Stimulated activated naive B cell treated with anti-CD40 and anti-IgM and Interleukin-4, amounts not matched to agents 10 μg/mL and 1 μg/mL and 100 μg/mL, for 72 hours (primary cell): ENCODE data around the gene TMEM242.

Experiments used
- ATAC-seq, 2 donors: fragments of 150-1000 bp; cut with Tn5 transposase; replicated peaks; 2 replicates each; pipeline ENCODE4 v1.10.0; 2021; ENCODE audit warnings: moderate library complexity in 1 of 2
- DNase-seq: peaks from one replicate; pipeline ENCODE4 v3.0.0; 2021
- H3K27ac Mint-ChIP-seq: one replicate; pipeline ENCODE4 v1.8.0; 2022; ENCODE audit warnings: mild to moderate bottlenecking, mixed read lengths
- H3K27me3 Mint-ChIP-seq, 2 donors: one replicate each; pipeline ENCODE4 v1.8.0; 2022; ENCODE audit warnings: mixed read lengths in 2 of 2
- H3K36me3 Mint-ChIP-seq, 2 donors: one replicate each; pipeline ENCODE4 v1.8.0; 2022; ENCODE audit warnings: mixed read lengths in 2 of 2, mild to moderate bottlenecking in 1 of 2
- H3K4me1 Mint-ChIP-seq, 2 donors: one replicate each; pipeline ENCODE4 v1.8.0; 2022; ENCODE audit warnings: mixed read lengths in 2 of 2, mild to moderate bottlenecking in 1 of 2
- H3K4me3 Mint-ChIP-seq, 2 donors: one replicate each; pipeline ENCODE4 v1.8.0; 2022; ENCODE audit warnings: mild to moderate bottlenecking in 2 of 2, mixed read lengths in 2 of 2, moderate library complexity in 1 of 2
- H3K9me3 Mint-ChIP-seq, 2 donors: one replicate each; pipeline ENCODE4 v1.8.0; 2022; ENCODE audit warnings: mixed read lengths in 2 of 2, mild to moderate bottlenecking in 1 of 2

TMEM242 gene

GRCh38 chr6:157266274-157267101, 56.8 kb downstream of the TMEM242 start:
- DNase-seq = no peak
- Mint-ChIP-seq H3K27me3 (peaks cover 0 to 4% of the 10 kb centered on the region in 2 donors), H3K27ac (no peak overlapping the region), H3K4me3 (no peak overlapping the region), H3K4me1 (no peaks in the 10 kb centered on the region), H3K36me3 (no peaks in the 10 kb centered on the region), H3K9me3 (peaks cover 8 to 10% of the 10 kb centered on the region in 2 donors)
- ATAC-seq = no peak

GRCh38 chr6:157265635-157266034, 57.7 kb downstream of the TMEM242 start:
- DNase-seq = no peak
- H3K36me3 Mint-ChIP-seq = no peaks in the 10 kb centered on the region
- peaks cover 0 to 4% of the 10 kb centered on the region in 2 donors for H3K27me3 Mint-ChIP-seq
- H3K9me3 Mint-ChIP-seq = peaks cover 8 to 9% of the 10 kb centered on the region in 2 donors
- ATAC-seq = no peak
- no peak overlapping the region for H3K27ac Mint-ChIP-seq
- H3K4me1 Mint-ChIP-seq = no peaks in the 10 kb centered on the region
- no peak overlapping the region for H3K4me3 Mint-ChIP-seq

- Mint-ChIP-seq H3K4me3 (no peak overlapping the region), H3K4me1 (no peaks in the 10 kb centered on the region), H3K27me3 (peaks cover 0 to 4% of the 10 kb centered on the region in 2 donors), H3K27ac (no peak overlapping the region), H3K36me3 (no peaks in the 10 kb centered on the region), H3K9me3 (peaks cover 3 to 4% of the 10 kb centered on the region in 2 donors)
- ATAC-seq (no peak), DNase-seq (no peak)
These were observed 58.1 kb downstream of the TMEM242 start for GRCh38 chr6:157265186-157265585.

GRCh38 chr6:157264701-157265100, 58.6 kb downstream of the TMEM242 start:
- H3K27me3 Mint-ChIP-seq = peaks cover 0 to 6% of the 10 kb centered on the region in 2 donors

GRCh38 chr6:157263881-157264397, 59.4 kb downstream of the TMEM242 start:
- ATAC-seq (no peak), DNase-seq (no peak)
- Mint-ChIP-seq H3K27ac (no peak overlapping the region), H3K36me3 (no peaks in the 10 kb centered on the region), H3K4me1 (no peaks in the 10 kb centered on the region), H3K27me3 (peaks cover 0 to 12% of the 10 kb centered on the region in 2 donors), H3K4me3 (no peak overlapping the region), H3K9me3 (no peaks in the 10 kb centered on the region)

More at GRCh38 chr6:157264701-157265100, 58.6 kb downstream of the TMEM242 start:
- Mint-ChIP-seq H3K4me1 (no peaks in the 10 kb centered on the region), H3K9me3 (no peaks in the 10 kb centered on the region), H3K4me3 (no peak overlapping the region), H3K36me3 (no peaks in the 10 kb centered on the region), H3K27ac (no peak overlapping the region)
- ATAC-seq (no peak), DNase-seq (no peak)

DNA sequence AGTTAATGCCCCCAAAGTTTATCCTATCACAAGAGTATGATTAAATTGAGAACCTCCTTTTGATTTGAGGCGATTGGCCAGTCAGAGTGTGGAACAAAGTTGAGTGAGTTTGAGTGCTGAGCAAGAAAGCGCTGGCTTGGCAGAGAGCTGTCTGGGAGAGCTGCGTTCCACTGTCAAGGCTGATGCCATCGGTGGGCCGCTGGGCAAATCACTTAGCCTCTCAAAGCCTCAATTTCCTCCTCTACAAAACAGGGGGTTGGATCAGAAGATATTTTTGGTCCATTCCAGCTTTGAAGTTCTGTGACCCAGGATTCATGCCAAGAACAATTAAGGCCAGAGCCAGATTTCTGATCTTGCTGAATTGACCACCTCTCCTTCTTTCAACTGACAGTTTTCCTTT, 60.2 kb downstream of the TMEM242 start:
- Mint-ChIP-seq H3K36me3 (no peaks in the 10 kb centered on the region), H3K27me3 (peaks cover 5 to 12% of the 10 kb centered on the region in 2 donors), H3K9me3 (no peaks in the 10 kb centered on the region), H3K4me1 (no peaks in the 10 kb centered on the region), H3K27ac (no peak overlapping the region), H3K4me3 (no peak overlapping the region)
- no peak for DNase-seq
- no peak for ATAC-seq

DNA sequence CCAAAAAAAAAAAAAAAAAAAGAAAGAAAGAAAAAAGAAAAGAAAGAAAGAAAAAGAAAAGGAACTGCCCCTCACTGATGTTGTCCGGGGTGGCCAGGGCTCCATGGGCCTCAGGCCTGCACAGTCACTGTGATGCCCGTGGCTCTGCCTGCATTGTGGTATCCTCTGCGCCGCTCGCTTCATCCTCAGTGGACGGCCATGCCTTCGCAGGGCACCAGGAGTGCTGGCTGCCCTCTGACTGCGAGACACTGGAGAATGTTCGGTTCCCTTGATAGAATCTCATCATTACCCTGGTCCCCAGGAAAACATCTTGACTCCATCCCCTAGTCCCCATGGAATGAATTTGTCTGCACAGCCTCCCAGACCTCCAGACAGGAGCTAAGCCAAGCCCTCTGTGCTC, 61.7 kb downstream of the TMEM242 start:
- no peaks in the 10 kb centered on the region for H3K4me1 Mint-ChIP-seq
- no peaks in the 10 kb centered on the region for H3K36me3 Mint-ChIP-seq
- ATAC-seq (no peak), DNase-seq (no peak)
- no peak overlapping the region for H3K4me3 Mint-ChIP-seq
- no peak overlapping the region for H3K27ac Mint-ChIP-seq
- no peaks in the 10 kb centered on the region for H3K9me3 Mint-ChIP-seq
- H3K27me3 Mint-ChIP-seq = peaks cover 9 to 17% of the 10 kb centered on the region in 2 donors

- Mint-ChIP-seq H3K27ac (no peak overlapping the region), H3K27me3 (peaks cover 13 to 20% of the 10 kb centered on the region in 2 donors), H3K4me3 (no peak overlapping the region), H3K36me3 (no peaks in the 10 kb centered on the region), H3K4me1 (no peaks in the 10 kb centered on the region), H3K9me3 (no peaks in the 10 kb centered on the region)
- no peak for ATAC-seq
- DNase-seq = no peak
These were observed 62.4 kb downstream of the TMEM242 start for GRCh38 chr6:157260735-157261410.

GRCh38 chr6:157259443-157259842, 63.9 kb downstream of the TMEM242 start:
- no peak for DNase-seq
- Mint-ChIP-seq H3K4me1 (no peaks in the 10 kb centered on the region), H3K27me3 (peaks cover 14 to 26% of the 10 kb centered on the region in 2 donors), H3K36me3 (no peaks in the 10 kb centered on the region), H3K27ac (no peak overlapping the region), H3K9me3 (no peaks in the 10 kb centered on the region), H3K4me3 (no peak overlapping the region)
- no peak for ATAC-seq

DNA sequence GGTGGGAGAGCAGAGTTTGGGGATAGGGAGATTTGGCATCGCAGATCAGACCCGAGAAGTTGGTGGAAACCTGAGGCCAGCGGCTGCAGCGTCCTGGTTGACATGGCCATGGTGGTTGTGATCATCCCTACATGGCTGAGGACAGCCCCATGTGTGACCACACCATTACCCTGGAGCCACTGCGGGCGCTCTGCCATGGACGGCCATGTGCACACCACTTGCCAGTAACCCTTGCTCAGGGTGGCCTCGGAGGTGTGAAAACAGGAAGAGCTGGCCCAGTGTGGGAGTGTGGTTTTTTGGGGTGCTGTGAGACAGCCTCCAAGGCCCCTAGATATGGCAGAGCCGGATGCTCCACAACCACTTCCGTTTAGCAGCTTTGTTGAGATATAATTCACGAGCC, 64.4 kb downstream of the TMEM242 start:
- H3K4me1 Mint-ChIP-seq = no peaks in the 10 kb centered on the region
- H3K27me3 Mint-ChIP-seq = peaks cover 14 to 31% of the 10 kb centered on the region in 2 donors
- H3K9me3 Mint-ChIP-seq = no peaks in the 10 kb centered on the region
- H3K36me3 Mint-ChIP-seq = no peaks in the 10 kb centered on the region
- no peak for ATAC-seq
- H3K4me3 Mint-ChIP-seq = no peak overlapping the region
- no peak overlapping the region for H3K27ac Mint-ChIP-seq
- DNase-seq = no peak

- no peaks in the 10 kb centered on the region for H3K9me3 Mint-ChIP-seq
- DNase-seq (no peak), ATAC-seq (no peak)
- H3K36me3 Mint-ChIP-seq = no peaks in the 10 kb centered on the region
- H3K4me3 Mint-ChIP-seq = no peak overlapping the region
- no peak overlapping the region for H3K27ac Mint-ChIP-seq
- H3K4me1 Mint-ChIP-seq = no peaks in the 10 kb centered on the region
- peaks cover 14 to 36% of the 10 kb centered on the region in 2 donors for H3K27me3 Mint-ChIP-seq
These were observed 68.2 kb downstream of the TMEM242 start for GRCh38 chr6:157255079-157255478.

DNA sequence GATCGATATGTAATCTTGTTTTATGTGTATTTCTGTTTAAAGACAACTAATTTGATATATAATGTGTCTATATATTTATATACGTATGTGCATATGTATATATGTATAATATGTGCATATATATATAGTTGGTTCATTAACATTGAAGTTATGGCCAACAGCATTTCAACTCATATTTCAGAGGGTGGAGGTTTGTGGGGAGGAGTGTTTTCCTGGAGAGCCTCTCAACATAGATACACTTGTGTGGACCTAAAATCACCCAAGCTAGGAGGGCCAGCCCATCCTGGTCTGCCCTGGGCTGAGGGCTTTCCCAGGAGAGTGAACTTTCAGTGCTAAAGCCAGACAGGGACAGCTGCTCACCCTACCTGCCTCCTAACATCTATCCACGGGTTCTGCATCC, 68.8 kb downstream of the TMEM242 start:
- Mint-ChIP-seq H3K4me1 (no peaks in the 10 kb centered on the region), H3K27me3 (peaks cover 18 to 33% of the 10 kb centered on the region in 2 donors), H3K27ac (no peak overlapping the region), H3K36me3 (no peaks in the 10 kb centered on the region), H3K9me3 (no peaks in the 10 kb centered on the region), H3K4me3 (no peak overlapping the region)
- DNase-seq (no peak), ATAC-seq (no peak)

DNA sequence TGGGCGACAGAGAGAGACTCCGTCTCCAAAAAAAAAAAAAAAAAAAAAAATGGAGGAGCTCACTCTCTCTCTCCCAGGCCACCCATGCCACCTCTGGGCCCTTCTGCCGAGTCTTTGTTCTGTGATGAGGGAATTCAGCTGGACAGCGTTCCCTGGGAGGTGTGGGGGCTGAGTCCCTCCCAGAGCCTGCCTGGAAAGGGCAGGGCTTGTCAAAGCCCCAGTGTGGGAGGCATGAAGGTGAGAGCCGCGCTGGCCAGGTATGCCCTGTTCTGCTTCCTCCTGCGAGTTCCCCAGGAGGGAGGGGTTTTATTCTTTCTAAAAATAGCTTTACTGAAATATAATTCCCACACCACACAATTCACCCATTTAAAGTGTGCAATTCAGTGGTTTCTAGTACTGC, 69.6 kb downstream of the TMEM242 start:
- peaks cover 27 to 29% of the 10 kb centered on the region in 2 donors for H3K27me3 Mint-ChIP-seq

DNA sequence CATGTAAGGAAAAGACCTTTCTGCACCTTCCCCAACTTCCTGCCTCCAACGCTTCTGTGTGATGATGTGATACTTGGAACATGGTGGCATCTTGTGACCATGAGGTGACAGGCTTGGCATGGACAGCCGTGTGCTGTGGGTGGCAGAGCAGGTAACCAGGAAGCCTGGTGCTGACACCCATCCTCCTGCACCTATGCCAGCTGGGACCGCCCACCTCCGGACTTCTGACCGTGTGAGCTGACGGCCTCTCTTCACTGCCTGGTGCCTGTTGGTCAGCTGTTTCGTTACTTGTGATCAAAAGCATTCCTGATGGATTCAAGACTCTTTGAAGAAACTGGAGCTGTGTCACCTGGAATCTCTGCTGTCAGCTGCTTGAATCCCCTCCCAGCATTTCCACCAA, 70.3 kb downstream of the TMEM242 start:
- H3K27ac Mint-ChIP-seq = no peak overlapping the region
- ATAC-seq (no peak), DNase-seq (no peak)
- no peaks in the 10 kb centered on the region for H3K4me1 Mint-ChIP-seq
- no peak overlapping the region for H3K4me3 Mint-ChIP-seq
- peaks cover 3 to 6% of the 10 kb centered on the region in 2 donors for H3K9me3 Mint-ChIP-seq
- peaks cover 22 to 27% of the 10 kb centered on the region in 2 donors for H3K27me3 Mint-ChIP-seq
- peaks cover 0 to 3% of the 10 kb centered on the region in 2 donors for H3K36me3 Mint-ChIP-seq

More for the DNA sequence above, 69.6 kb downstream of the TMEM242 start:
- Mint-ChIP-seq H3K4me3 (no peak overlapping the region), H3K4me1 (no peaks in the 10 kb centered on the region), H3K36me3 (peaks cover 0 to 2% of the 10 kb centered on the region in 2 donors), H3K27ac (no peak overlapping the region), H3K9me3 (peaks cover 0 to under 1% of the 10 kb centered on the region in 2 donors)
- ATAC-seq (no peak), DNase-seq (no peak)
